ENCODE measurements around the gene ACVR1C. TPM values are rescaled to one million over a fixed set of nuclear protein-coding genes. Genes with fewer than 3 reads are reported as not detected.

The ACVR1C gene
- total RNA-seq, 4 donors from 2014 or later, result 0.44 to 1.9 (median 0.92) TPM

DNA sequence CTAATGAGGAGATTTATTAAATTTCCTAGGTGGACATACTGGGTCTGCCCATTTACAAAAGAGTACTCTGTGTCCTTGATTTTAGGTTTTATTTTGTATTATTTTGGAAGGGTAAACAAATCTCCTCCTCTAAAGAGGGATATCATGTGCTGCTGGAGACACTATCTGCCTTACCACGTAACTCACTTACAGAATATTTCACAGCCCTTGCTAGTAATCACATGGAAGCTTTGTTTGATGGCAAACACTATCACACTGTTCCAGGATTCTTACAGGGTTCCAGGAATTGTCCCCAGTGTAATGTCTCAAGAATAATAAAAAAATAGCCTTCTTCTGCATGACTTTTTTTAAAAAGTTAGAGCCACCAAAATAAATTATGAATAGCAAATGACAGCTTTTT, 29.2 kb upstream of the ACVR1C start:
- no peak for TF ChIP-seq POLR2AphosphoS5 (IDR thresholded peaks at IDR 0.05)
- TF ChIP-seq CTCF (IDR thresholded peaks at IDR 0.05), result no peak
- TF ChIP-seq EP300 (IDR thresholded peaks at IDR 0.05), result no peak
- no peak for TF ChIP-seq POLR2A (IDR thresholded peaks at IDR 0.05)
- no peaks in the 10 kb centered on the region for H3K36me3 ChIP-seq
- 88% methylated on average over 1 of the region's 1 CpG for WGBS
- H3K4me3 ChIP-seq, result no peak overlapping the region
- no peak for DNase-seq (ENCODE audit: low spot score in 2 of 2)
- H3K27ac ChIP-seq, result no peak overlapping the region
- H3K27me3 ChIP-seq, result no peaks in the 10 kb centered on the region
- H3K4me1 ChIP-seq, result no peaks in the 10 kb centered on the region
- H3K9me3 ChIP-seq, result no peaks in the 10 kb centered on the region

GRCh38 chr2:157657101-157657500, 28.4 kb upstream of the ACVR1C start:
- WGBS, result 80% methylated on average over 4 of the region's 4 CpGs
- Histone ChIP-seq H3K27ac (no peak overlapping the region), H3K9me3 (no peaks in the 10 kb centered on the region), H3K36me3 (no peaks in the 10 kb centered on the region), H3K27me3 (no peaks in the 10 kb centered on the region), H3K4me1 (no peaks in the 10 kb centered on the region), H3K4me3 (no peak overlapping the region)
- DNase-seq (ENCODE audit: low spot score in 2 of 2), result no peak
- TF ChIP-seq CTCF (IDR thresholded peaks at IDR 0.05), result no peak
- no peak for TF ChIP-seq EP300 (IDR thresholded peaks at IDR 0.05)
- no peak for TF ChIP-seq POLR2A (IDR thresholded peaks at IDR 0.05)
- no peak for TF ChIP-seq POLR2AphosphoS5 (IDR thresholded peaks at IDR 0.05)

GRCh38 chr2:157644776-157645175, 16.1 kb upstream of the ACVR1C start:
- Histone ChIP-seq H3K27me3 (no peaks in the 10 kb centered on the region), H3K9me3 (no peaks in the 10 kb centered on the region), H3K4me3 (no peak overlapping the region), H3K4me1 (no peaks in the 10 kb centered on the region), H3K36me3 (no peaks in the 10 kb centered on the region), H3K27ac (no peak overlapping the region)
- DNase-seq (ENCODE audit: low spot score in 2 of 2), result no peak
- TF ChIP-seq EP300 (IDR thresholded peaks at IDR 0.05) (no peak), POLR2A (IDR thresholded peaks at IDR 0.05) (no peak), CTCF (IDR thresholded peaks at IDR 0.05) (no peak), POLR2AphosphoS5 (IDR thresholded peaks at IDR 0.05) (no peak)

DNA sequence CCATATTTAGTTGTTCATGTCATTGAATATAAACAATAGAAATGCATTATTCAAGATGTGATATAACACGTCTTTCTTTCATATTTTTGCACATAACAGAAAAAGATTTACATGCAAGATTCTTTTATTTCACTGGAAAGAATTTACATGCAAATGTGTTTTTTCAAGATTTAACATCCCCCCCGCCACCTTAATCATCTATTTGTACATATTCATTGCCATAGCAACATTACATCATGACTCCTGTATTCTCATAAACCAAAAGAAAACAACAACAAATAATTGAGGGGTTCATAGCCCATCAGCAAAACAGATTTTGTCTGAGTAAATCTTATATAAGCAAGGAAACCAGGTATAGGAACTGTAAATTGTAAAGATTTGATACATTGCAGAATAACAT, 3.2 kb upstream of the ACVR1C start:
- Histone ChIP-seq H3K27ac (no peak overlapping the region), H3K4me1 (peaks cover 14% of the 10 kb centered on the region), H3K4me3 (no peak overlapping the region), H3K9me3 (no peaks in the 10 kb centered on the region), H3K27me3 (no peaks in the 10 kb centered on the region), H3K36me3 (no peaks in the 10 kb centered on the region)
- TF ChIP-seq CTCF (IDR thresholded peaks at IDR 0.05) (no peak), EP300 (IDR thresholded peaks at IDR 0.05) (no peak), POLR2AphosphoS5 (IDR thresholded peaks at IDR 0.05) (no peak), POLR2A (IDR thresholded peaks at IDR 0.05) (no peak)
- DNase-seq (ENCODE audit: low spot score in 2 of 2), result no peak
- 80% methylated on average over 2 of the region's 2 CpGs for WGBS

- TF ChIP-seq EP300 (IDR thresholded peaks at IDR 0.05) (no peak), POLR2AphosphoS5 (IDR thresholded peaks at IDR 0.05) (no peak), CTCF (IDR thresholded peaks at IDR 0.05) (no peak), POLR2A (IDR thresholded peaks at IDR 0.05) (no peak)
- Histone ChIP-seq H3K27me3 (no peaks in the 10 kb centered on the region), H3K36me3 (no peaks in the 10 kb centered on the region), H3K27ac (no peak overlapping the region), H3K9me3 (no peaks in the 10 kb centered on the region), H3K4me3 (peak overlapping the region; percentile 65), H3K4me1 (peaks cover 14% of the 10 kb centered on the region)
- WGBS, result 4% methylated on average over 26 of the region's 31 CpGs
- DNase-seq (ENCODE audit: low spot score in 2 of 2), result no peak
These were observed 829 bp downstream of the ACVR1C start for GRCh38 chr2:157627594-157628476.
